ENCODE data around the gene SPATA9.
"Not testable (repeated sequence)": the region's sequence is repeated elsewhere in the genome, so short reads cannot be mapped to it uniquely, and the experiment has no call there.

The SPATA9 gene

GRCh38 chr5:95715799-95716461, 33.1 kb upstream of the SPATA9 start:
- no peak for DNase-seq

- DNase-seq, result no peak
Observed at GRCh38 chr5:95713960-95714710, 31.3 kb upstream of the SPATA9 start.

GRCh38 chr5:95713246-95713645, 30.5 kb upstream of the SPATA9 start:
- not testable (repeated sequence) for DNase-seq

GRCh38 chr5:95712347-95712958, 29.7 kb upstream of the SPATA9 start:
- peak; percentile 43 for DNase-seq

- DNase-seq, result no peak
Observed at GRCh38 chr5:95711501-95712346, 28.9 kb upstream of the SPATA9 start.

GRCh38 chr5:95710651-95711500, 28.1 kb upstream of the SPATA9 start:
- not testable (repeated sequence) for DNase-seq

GRCh38 chr5:95709967-95710650, 27.3 kb upstream of the SPATA9 start:
- DNase-seq, result no peak

- no peak for DNase-seq
Observed at GRCh38 chr5:95708876-95709275, 26.1 kb upstream of the SPATA9 start.

GRCh38 chr5:95707534-95708188, 24.9 kb upstream of the SPATA9 start:
- DNase-seq, result not testable (repeated sequence)

- no peak for DNase-seq
Observed at GRCh38 chr5:95707055-95707454, 24.3 kb upstream of the SPATA9 start.

- DNase-seq, result not testable (repeated sequence)
Observed at GRCh38 chr5:95706196-95706595, 23.4 kb upstream of the SPATA9 start.

GRCh38 chr5:95704150-95704549, 21.4 kb upstream of the SPATA9 start:
- DNase-seq, result no peak

- DNase-seq, result no peak
Observed at GRCh38 chr5:95701074-95701473, 18.3 kb upstream of the SPATA9 start.

- DNase-seq, result no peak
Observed at GRCh38 chr5:95699337-95699736, 16.5 kb upstream of the SPATA9 start.

- DNase-seq, result no peak
Observed at GRCh38 chr5:95697781-95698681, 15.2 kb upstream of the SPATA9 start.

- no peak for DNase-seq
Observed at GRCh38 chr5:95690333-95690732, 7.5 kb upstream of the SPATA9 start.

- DNase-seq, result no peak
Observed at GRCh38 chr5:95689680-95690079, 6.9 kb upstream of the SPATA9 start.

- no peak for DNase-seq
Observed at GRCh38 chr5:95686651-95687050, 3.9 kb upstream of the SPATA9 start.

GRCh38 chr5:95684361-95684760, 1.6 kb upstream of the SPATA9 start:
- no peak for DNase-seq

GRCh38 chr5:95673081-95673480, 9.7 kb downstream of the SPATA9 start:
- DNase-seq, result no peak
